ENCODE data around the gene PHLDB1. TPM values are rescaled to one million over a fixed set of nuclear protein-coding genes. Genes with fewer than 3 reads are reported as not detected.

Gene PHLDB1
- polyA plus RNA-seq, 3 donors = 118 to 201 (median 127) TPM

- DNase-seq (ENCODE audit: extremely low read depth in 1 of 11, low read depth in 9 of 11, low spot score in 4 of 11) = no peak
These were observed 23.9 kb downstream of the PHLDB1 start for GRCh38 chr11:118631142-118631909.

GRCh38 chr11:118632577-118633318, 25.3 kb downstream of the PHLDB1 start:
- DNase-seq (ENCODE audit: extremely low read depth in 1 of 11, low read depth in 9 of 11, low spot score in 4 of 11) = no peak

GRCh38 chr11:118633319-118633690, 25.9 kb downstream of the PHLDB1 start:
- no peak for DNase-seq (ENCODE audit: extremely low read depth in 1 of 11, low read depth in 9 of 11, low spot score in 4 of 11)

GRCh38 chr11:118633979-118634378, 26.6 kb downstream of the PHLDB1 start:
- DNase-seq (ENCODE audit: extremely low read depth in 1 of 11, low read depth in 9 of 11, low spot score in 4 of 11) = no peak

- peak in 5 of 11 donors; percentile 67 to 71 (median 70) for DNase-seq (ENCODE audit: extremely low read depth in 1 of 11, low read depth in 9 of 11, low spot score in 4 of 11)
These were observed 27.2 kb downstream of the PHLDB1 start for GRCh38 chr11:118634431-118635236.

- no peak for DNase-seq (ENCODE audit: extremely low read depth in 1 of 11, low read depth in 9 of 11, low spot score in 4 of 11)
These were observed 27.8 kb downstream of the PHLDB1 start for GRCh38 chr11:118635237-118635591.

DNA sequence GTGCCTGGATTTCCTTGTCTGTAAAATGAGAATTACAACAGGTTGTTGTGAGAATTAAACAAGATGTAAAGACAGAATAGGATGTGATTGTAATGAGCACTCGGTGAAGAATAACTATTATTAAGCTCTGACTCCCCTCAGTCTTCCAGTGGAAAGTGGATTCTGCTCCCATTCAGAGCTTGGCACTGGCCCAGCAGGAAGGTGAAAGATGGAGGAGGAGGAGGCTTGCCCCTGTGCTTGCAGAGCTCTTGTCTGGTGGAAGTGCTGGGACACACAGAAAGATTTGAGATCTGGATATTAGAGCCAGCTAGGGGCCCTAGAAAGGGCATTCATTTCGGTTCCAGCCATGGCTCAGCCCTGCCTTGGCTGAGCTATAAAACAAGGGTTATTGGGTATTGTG, 28.2 kb downstream of the PHLDB1 start:
- no peak for DNase-seq (ENCODE audit: extremely low read depth in 1 of 11, low read depth in 9 of 11, low spot score in 4 of 11)

DNA sequence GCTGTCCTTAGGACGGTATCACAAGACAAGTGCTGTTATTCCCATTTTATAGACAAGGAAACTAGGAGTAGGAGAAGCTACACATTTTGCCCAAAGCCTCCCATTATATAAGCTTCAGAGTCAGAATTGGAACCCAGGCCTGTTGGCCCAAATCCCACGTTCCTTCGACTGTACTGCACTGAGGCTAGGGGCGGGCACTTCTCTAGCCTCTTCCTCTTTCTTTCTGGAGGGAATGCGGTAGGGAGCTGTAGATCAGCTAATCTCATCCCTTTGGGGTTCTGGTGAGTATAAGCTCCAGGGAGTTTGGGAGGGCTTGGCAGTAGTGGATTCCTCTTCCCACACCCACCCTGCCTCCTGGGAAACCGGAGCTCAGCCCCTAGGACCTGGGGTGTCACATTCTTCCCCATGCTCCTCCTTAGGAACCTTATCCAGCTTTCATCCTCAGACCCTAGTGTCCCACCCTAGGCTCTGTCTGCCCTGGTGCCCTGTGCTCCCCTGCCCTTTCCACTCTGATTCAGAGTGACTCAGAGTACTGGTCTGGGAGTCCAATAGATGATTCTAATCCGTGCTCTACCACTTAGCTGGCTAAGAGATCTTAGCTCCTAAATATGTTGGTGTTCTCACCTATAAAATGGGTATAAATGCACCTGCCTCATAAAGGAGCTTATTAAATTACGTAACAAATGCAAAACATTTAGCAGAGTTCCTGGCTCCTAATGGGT, 29.3 kb downstream of the PHLDB1 start:
- no peak for DNase-seq (ENCODE audit: extremely low read depth in 1 of 11, low read depth in 9 of 11, low spot score in 4 of 11)

- no peak for DNase-seq (ENCODE audit: extremely low read depth in 1 of 11, low read depth in 9 of 11, low spot score in 4 of 11)
These were observed 31.3 kb downstream of the PHLDB1 start for GRCh38 chr11:118638726-118639125.

DNA sequence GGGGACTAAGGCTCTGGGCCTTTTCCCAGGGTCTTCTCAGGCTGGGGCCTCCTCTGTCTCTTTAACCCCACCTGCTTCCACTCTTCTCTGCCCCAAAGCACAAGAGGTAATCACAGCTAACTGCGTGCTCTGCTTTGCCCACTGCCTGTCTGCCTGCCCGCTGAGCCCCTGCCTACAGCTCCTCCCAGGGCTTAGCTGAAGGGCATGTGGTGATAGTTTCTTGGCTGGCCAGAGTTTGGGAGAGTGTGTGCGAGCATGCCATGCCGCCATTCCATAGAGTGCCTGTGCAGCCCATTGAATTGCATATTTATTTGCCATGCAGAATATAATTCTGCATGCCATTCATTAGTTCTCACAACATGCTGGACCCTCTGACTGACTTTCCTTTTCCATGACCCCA, 32.5 kb downstream of the PHLDB1 start:
- DNase-seq (ENCODE audit: extremely low read depth in 1 of 11, low read depth in 9 of 11, low spot score in 4 of 11) = no peak

DNA sequence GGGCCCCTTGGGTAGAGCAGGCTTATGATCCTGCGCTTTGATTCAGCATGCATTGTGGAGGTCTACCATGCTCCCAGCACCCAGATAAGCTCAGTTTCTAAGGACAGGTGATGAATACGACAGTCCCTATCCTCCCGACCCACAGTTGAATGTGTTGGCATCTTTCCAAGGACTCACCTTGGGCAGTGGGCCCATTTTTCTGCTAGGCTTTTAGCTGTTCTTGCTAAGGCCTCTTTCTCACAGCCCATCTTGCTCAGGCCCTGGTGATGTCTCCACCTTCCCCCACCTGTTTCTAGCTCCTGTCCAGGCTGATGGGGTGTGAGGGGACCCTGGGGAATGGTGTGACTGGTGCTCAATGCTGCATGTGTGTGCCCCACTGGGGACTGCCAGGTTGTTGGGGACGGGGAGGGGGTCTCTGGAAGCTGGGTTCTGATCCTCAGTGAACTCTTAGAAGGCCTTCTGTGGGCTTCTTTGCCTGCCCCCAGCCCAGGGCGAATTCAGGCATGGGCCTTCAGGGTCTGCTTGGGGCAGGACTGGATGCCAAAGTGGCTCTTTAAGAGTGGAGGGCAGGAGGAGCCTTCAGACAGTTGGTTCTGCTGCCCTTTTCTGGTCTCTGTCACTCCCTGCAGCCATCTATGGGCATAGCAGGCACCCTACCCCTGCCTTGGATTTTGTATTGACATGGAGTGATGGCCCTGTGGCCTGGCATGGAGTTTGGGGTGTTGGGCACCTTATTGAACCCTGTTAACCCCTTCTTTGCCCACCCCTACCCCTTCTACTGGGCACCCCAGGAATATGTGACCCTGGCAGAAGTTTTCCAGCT, 33.1 kb downstream of the PHLDB1 start:
- no peak for DNase-seq (ENCODE audit: extremely low read depth in 1 of 11, low read depth in 9 of 11, low spot score in 4 of 11)

- DNase-seq (ENCODE audit: extremely low read depth in 1 of 11, low read depth in 9 of 11, low spot score in 4 of 11) = no peak
These were observed 34.1 kb downstream of the PHLDB1 start for GRCh38 chr11:118641397-118642019.

DNA sequence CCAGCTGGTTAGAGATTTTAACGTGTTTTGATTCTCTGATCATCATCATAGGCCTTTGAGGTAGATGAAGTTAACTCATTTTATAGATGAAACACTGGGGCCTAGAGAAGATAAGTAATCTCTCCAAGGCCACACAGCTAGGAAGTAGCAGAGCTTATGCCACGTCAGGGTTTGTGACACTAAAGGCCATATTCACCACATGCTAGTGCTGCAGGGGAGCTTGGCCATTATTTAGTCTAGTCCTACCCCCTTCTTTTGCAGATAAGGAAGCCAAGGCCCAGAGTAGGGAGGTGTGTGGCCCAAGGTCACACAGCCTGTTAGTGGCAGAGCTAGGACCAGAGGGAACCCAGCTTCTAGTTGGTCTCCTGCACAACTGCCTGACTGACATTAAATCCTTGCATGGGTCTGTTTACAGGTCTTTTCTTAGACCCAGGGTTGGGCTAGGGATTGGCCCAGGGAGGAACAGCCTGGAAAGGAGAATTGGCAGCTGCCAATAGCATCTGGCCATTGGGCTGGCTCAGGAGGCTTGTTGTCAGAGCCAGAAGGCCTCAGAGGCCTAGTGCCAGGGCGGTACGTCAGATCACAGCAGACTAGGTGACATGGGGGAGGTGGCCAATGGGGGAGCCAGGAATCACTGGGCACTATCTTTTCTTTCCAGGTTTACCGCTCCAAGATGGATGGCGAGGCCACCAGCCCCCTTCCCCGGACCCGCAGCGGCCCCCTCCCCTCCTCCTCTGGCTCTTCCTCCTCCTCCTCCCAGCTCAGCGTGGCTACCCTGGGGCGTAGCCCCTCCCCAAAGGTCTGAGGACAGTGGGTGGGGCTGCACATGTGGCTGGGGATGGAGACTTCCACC, 36.0 kb downstream of the PHLDB1 start:
- no peak for DNase-seq (ENCODE audit: extremely low read depth in 1 of 11, low read depth in 9 of 11, low spot score in 4 of 11)

GRCh38 chr11:118643995-118644345, 36.6 kb downstream of the PHLDB1 start:
- DNase-seq (ENCODE audit: extremely low read depth in 1 of 11, low read depth in 9 of 11, low spot score in 4 of 11) = no peak

GRCh38 chr11:118644496-118644895, 37.1 kb downstream of the PHLDB1 start:
- no peak for DNase-seq (ENCODE audit: extremely low read depth in 1 of 11, low read depth in 9 of 11, low spot score in 4 of 11)

GRCh38 chr11:118645066-118645715, 37.8 kb downstream of the PHLDB1 start:
- DNase-seq (ENCODE audit: extremely low read depth in 1 of 11, low read depth in 9 of 11, low spot score in 4 of 11) = no peak

DNA sequence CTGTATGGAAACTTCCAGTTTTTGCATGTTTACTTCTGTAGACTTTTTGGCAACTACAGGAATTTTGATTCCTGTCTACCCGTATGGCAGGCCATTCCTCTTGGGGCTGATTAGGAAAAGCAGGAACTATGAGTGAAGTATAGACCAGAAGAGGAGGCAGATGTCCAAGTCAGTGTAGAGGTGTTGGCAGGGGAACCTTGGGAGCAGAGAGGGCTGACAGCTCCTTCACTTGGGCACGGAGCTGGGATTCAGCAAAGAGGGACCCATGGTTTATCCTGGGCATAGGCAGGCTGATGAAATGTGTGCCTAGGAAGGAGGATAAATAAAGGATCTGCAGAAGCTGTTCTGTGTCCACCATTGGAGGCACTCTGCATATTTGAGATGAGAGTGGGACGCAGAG, 39.0 kb downstream of the PHLDB1 start:
- no peak for DNase-seq (ENCODE audit: extremely low read depth in 1 of 11, low read depth in 9 of 11, low spot score in 4 of 11)

All from renal cortex interstitium (tissue), 11 donors.